ENCODE measurements around the gene SLC30A1.
"Not testable (repeated sequence)": the region's sequence is repeated elsewhere in the genome, so short reads cannot be mapped to it uniquely, and the experiment has no call there.

Gene SLC30A1

GRCh38 chr1:211547710-211548109 lies 31.3 kb downstream of the SLC30A1 start:
- no peak for DNase-seq (ENCODE audit: low spot score)

- no peak for DNase-seq (ENCODE audit: low spot score)
These were observed 32.4 kb downstream of the SLC30A1 start for GRCh38 chr1:211546543-211546942.

GRCh38 chr1:211543025-211543424 lies 35.9 kb downstream of the SLC30A1 start:
- DNase-seq (ENCODE audit: low spot score) = no peak

GRCh38 chr1:211541720-211542477 lies 37.1 kb downstream of the SLC30A1 start:
- DNase-seq (ENCODE audit: low spot score) = no peak

GRCh38 chr1:211541278-211541677 lies 37.7 kb downstream of the SLC30A1 start:
- DNase-seq (ENCODE audit: low spot score) = no peak

- not testable (repeated sequence) for DNase-seq (ENCODE audit: low spot score)
These were observed 38.1 kb downstream of the SLC30A1 start for GRCh38 chr1:211540824-211541223.

GRCh38 chr1:211538287-211538686 lies 40.7 kb downstream of the SLC30A1 start:
- no peak for DNase-seq (ENCODE audit: low spot score)

- no peak for DNase-seq (ENCODE audit: low spot score)
These were observed 41.7 kb downstream of the SLC30A1 start for GRCh38 chr1:211537253-211537652.

GRCh38 chr1:211536606-211537005 lies 42.4 kb downstream of the SLC30A1 start:
- no peak for DNase-seq (ENCODE audit: low spot score)

GRCh38 chr1:211535346-211535745 lies 43.6 kb downstream of the SLC30A1 start:
- DNase-seq (ENCODE audit: low spot score) = no peak

GRCh38 chr1:211534545-211535291 lies 44.2 kb downstream of the SLC30A1 start:
- no peak for DNase-seq (ENCODE audit: low spot score)

- no peak for DNase-seq (ENCODE audit: low spot score)
These were observed 46.9 kb downstream of the SLC30A1 start for GRCh38 chr1:211532088-211532444.

- no peak for DNase-seq (ENCODE audit: low spot score)
These were observed 47.5 kb downstream of the SLC30A1 start for GRCh38 chr1:211531194-211532087.

- DNase-seq (ENCODE audit: low spot score) = no peak
These were observed 48.9 kb downstream of the SLC30A1 start for GRCh38 chr1:211530102-211530501.

GRCh38 chr1:211529453-211529852 lies 49.5 kb downstream of the SLC30A1 start:
- DNase-seq (ENCODE audit: low spot score) = no peak

- no peak for DNase-seq (ENCODE audit: low spot score)
These were observed 50.0 kb downstream of the SLC30A1 start for GRCh38 chr1:211529011-211529410.

GRCh38 chr1:211527888-211528287 lies 51.1 kb downstream of the SLC30A1 start:
- DNase-seq (ENCODE audit: low spot score) = no peak

- no peak for DNase-seq (ENCODE audit: low spot score)
These were observed 52.0 kb downstream of the SLC30A1 start for GRCh38 chr1:211527006-211527405.

- no peak for DNase-seq (ENCODE audit: low spot score)
These were observed 52.9 kb downstream of the SLC30A1 start for GRCh38 chr1:211526101-211526500.

- no peak for DNase-seq (ENCODE audit: low spot score)
These were observed 53.8 kb downstream of the SLC30A1 start for GRCh38 chr1:211525101-211525676.

GRCh38 chr1:211524521-211524920 lies 54.4 kb downstream of the SLC30A1 start:
- no peak for DNase-seq (ENCODE audit: low spot score)

- DNase-seq (ENCODE audit: low spot score) = no peak
These were observed 56.2 kb downstream of the SLC30A1 start for GRCh38 chr1:211522804-211523203.
